HG03565 (cell line): ENCODE data around the gene ABCC10.
"Not testable (repeated sequence)": the region's sequence is repeated elsewhere in the genome, so short reads cannot be mapped to it uniquely, and the experiment has no call there.

Experiments
- ATAC-seq: cut with Tn5 transposase; IDR thresholded peaks from one replicate; pipeline ENCODE4 v1.9.1; 2021; ENCODE audit warnings: mild to moderate bottlenecking, moderate library complexity; ENCODE audit not compliant: unreplicated experiment

ABCC10 gene

GRCh38 chr6:43407296-43407695 lies 20.0 kb upstream of the ABCC10 start:
- no peak for ATAC-seq

DNA sequence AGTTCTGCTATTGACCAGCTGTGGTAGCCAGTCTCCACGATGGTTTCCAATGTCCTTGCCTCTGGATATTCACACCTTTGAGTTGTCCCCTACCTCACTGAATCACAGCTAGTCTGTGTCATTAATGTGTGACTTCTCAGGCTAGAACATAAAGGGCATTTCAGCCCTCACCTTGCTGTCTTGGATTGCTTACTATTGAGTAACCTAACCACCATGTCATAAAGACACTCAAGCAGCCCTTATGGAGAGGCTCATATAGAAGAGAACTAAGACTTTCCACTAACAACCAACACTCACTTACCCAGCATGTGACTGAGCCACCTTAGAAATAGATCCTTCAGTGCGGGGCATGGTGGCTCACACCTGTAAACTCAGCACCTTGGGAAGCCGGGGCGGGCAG lies 19.1 kb upstream of the ABCC10 start:
- no peak for ATAC-seq

- not testable (repeated sequence) for ATAC-seq
Measured at GRCh38 chr6:43410776-43411175, 16.6 kb upstream of the ABCC10 start.

DNA sequence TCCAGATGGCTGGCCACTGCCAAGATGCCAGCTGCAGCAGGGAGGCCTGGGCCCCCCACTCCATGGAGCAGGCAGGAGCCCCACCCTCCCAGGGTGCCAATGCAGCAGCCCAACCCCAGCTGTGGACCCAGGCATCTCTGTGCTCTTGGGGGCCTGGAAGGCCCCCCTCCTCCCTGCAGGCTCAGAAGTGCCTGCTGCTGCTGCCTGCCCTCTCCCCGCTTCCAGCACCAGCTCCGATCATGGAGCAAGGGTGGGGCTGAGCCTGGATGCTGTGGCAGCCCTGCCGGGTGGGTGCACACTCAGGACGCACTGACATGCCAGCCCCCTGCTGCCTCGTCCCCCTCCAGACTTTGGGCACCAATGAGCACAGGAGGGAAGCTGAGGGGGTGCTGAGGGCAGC lies 14.8 kb upstream of the ABCC10 start:
- ATAC-seq: no peak

GRCh38 chr6:43413002-43413401 lies 14.3 kb upstream of the ABCC10 start:
- no peak for ATAC-seq

DNA sequence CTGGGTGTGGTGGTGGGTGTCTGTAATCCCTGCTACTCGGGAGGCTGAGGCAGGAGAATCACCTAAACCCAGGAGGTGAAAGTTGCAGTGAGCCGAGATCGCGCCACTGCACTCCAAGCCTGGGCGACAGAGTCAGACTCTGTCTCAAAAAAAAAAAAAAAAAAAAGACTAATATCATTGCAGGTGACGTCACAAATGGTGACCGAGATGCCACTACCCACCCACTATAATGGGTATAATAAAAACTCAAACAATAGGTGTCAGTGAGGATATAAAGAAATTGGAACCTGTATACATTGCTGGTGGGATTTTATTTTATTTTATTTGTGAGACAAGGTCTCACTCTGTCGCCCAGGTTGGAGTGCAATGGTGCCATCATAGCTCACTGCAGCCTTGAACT lies 12.1 kb upstream of the ABCC10 start:
- ATAC-seq: not testable (repeated sequence)

DNA sequence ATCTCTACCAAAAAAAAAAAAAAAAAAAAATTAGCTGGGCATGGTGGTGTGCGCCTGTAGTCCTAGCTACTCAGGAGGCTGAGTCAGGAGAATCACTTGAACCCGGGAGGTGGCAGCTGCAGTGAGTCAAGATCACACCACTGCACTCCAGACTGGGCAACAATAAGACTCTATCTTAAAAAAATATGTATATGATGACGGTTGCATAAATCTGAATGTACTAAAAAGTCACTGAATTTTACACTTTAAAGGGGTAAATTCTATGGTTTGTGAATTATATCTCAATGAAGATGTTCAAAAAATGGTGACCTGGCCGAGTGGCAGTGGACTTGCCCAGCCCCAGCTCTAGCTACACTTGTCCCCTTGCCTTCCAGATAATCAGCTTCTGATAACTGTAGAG lies 10.4 kb upstream of the ABCC10 start:
- no peak for ATAC-seq

DNA sequence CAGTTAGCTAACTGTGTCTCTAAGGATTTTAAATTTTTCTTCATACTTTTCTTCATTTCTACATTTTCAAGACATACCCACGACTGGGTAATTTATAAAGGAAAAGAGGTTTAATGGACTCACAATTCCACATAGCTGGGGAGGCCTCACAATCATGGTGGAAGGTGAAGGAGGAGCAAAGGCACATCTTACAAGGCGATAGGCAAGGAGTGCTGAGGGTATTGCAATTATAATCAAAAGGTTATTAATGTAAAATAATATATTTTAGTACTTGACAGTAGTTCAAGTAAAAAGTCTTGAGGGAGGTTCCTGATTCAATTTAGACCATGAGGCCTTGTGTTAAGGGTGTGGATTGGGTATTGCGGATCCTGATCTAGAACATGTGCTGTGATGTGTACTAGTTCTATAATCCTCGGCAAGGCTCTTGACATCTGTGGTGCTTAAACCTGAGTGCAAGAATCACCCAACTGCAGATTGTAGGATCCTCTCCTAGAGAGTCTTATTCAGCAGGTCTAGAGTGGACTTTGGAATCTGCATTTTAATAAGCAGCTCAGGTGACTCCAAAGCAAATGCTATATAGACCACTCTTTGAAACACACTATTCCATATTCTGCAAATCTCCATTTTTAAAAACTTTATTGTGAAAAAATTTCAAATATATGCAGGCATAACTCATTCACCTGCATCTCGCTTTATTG lies 7.2 kb upstream of the ABCC10 start:
- no peak for ATAC-seq

- no peak for ATAC-seq
Measured at GRCh38 chr6:43421831-43422230, 5.5 kb upstream of the ABCC10 start.

DNA sequence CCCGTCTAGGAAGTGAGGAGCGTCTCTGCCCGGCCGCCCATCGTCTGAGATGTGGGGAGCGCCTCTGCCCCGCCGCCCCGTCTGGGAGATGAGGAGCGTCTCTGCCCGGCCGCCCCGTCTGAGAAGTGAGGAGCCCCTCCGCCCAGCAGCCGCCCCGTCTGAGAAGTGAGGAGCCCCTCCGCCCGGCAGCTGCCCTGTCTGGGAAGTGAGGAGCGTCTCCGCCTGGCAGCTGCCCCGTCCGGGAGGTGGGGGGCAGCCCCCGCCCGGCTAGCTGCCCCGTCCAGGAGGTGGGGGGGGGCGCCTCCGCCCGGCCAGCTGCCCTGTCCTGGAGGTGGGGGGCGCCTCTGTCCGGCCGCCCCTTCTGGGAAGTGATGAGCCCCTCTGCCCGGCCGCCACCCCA lies 2.3 kb upstream of the ABCC10 start:
- not testable (repeated sequence) for ATAC-seq

DNA sequence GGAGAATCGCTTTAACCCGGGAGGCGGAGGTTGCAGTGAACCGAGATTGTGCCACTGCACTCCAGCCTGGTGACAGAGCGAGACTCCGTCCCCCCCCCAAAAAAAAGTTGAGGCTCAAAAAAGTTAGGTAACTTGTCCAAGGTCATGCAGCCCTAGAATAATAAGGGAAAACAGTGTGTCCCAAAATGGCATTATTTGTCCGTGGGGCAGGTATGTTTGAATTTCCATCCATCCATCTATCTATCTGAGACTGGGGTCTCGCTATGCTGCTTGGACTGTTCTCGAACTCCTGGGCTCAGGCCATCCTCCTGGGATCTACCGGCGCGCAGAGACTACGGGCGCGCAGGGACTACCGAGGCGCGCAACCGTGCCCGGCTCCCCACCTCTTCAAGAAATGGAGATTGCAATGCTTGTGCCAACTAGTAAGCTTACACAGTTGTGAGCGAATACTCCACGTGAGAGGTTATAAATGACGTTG lies 374 bp upstream of the ABCC10 start:
- no peak for ATAC-seq

GRCh38 chr6:43428112-43428570 lies 800 bp downstream of the ABCC10 start:
- peak; percentile 21 for ATAC-seq

- ATAC-seq: no peak
Measured at GRCh38 chr6:43428874-43429273, 1.5 kb downstream of the ABCC10 start.

- no peak for ATAC-seq
Measured at GRCh38 chr6:43432009-43432945, 4.9 kb downstream of the ABCC10 start.

DNA sequence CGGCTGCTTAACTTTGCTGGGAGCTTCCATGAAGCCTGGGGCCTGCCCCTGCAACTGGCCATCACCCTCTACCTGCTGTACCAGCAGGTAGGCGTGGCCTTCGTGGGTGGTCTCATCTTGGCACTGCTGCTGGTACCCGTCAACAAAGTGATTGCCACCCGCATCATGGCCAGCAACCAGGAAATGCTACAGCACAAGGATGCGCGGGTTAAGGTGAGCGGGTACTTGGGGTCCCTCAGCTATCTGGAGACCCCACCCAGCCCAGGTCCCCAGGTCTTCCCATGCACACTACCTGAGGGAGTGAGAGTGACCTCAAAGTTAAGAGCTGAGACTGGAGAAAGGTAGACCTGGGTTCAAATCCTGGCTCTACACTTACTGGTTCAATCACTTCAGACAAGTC lies 5.8 kb downstream of the ABCC10 start:
- ATAC-seq: no peak

DNA sequence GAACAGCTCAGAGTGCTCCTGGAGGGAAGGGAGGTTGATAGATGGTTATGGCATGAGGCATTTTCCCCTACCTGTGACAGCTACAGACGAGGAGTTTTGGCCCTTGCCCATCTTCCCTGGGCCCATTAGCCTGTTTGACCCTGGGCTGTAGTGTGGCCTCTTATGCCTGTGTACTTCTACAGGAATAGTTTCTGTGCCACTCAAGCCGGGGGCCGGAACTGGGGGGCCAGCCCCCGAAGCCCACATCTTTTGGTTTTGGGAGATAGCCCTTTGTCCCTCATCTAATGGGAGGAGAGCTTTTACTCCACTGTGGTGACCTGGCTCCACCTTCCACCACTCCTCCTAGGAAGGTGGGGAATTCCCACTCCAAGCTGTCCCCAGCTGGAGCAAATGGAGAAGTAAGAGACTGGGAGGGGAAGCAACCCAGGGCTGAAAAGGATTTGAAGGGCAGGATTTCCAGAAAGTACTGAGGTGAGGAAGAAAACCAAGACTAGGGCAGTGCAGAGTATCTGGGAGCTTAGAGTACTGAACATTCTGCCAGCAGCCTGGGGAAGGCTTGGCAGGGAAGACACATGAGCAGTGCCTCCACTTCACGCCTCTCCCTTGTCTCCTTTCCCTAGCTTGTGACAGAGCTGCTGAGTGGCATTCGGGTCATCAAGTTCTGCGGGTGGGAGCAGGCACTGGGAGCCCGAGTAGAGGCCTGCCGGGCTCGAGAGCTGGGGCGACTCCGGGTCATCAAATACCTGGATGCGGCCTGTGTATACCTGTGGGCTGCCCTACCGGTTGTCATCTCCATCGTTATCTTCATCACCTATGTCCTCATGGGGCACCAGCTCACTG lies 6.9 kb downstream of the ABCC10 start:
- no peak for ATAC-seq

GRCh38 chr6:43434943-43435342 lies 7.6 kb downstream of the ABCC10 start:
- ATAC-seq: no peak

DNA sequence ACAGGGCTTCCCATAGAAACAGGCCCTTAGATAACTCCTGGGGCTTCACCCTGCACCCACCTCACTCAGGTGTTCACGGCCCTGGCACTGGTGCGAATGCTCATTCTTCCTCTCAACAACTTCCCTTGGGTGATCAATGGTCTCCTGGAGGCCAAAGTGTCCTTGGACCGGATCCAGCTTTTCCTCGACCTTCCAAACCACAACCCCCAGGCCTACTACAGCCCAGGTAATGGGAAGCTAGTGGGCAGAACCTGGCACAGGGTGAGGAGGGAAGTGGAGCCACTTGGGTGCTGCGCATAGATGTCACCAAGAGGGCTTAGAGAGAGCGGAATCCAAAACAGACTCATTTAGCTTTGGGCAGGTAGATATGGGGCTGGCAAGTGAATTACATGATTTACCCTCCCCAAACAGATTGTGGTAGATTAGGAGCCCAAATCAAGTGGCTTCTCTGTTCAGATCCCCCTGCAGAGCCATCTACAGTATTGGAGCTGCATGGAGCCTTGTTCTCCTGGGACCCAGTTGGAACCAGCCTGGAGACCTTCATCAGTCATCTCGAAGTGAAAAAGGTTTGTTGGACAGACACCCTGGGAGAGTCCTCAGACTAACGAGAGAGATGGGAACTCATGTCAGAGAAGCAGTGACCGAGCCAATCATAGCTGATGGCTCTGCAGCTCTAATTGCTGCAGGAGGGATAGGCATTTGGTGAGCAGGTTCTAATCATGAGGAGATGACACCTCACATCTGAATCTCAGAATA lies 8.5 kb downstream of the ABCC10 start:
- no peak for ATAC-seq

- ATAC-seq: no peak
Measured at GRCh38 chr6:43436577-43437282, 9.4 kb downstream of the ABCC10 start.

- no peak for ATAC-seq
Measured at GRCh38 chr6:43437700-43438099, 10.4 kb downstream of the ABCC10 start.
